GM12892 (cell line): Measurements from ENCODE around the gene TRAF3IP1.

Experiments used
- POLR2A ChIP-seq: IDR thresholded peaks from 2 replicates; pipeline ENCODE4 v1.6.1; 2011; ENCODE audit warnings: low read depth, low read length, control low read depth
- TAF1 ChIP-seq: IDR thresholded peaks from 2 replicates; pipeline ENCODE4 v1.6.1; 2011; ENCODE audit warnings: low read depth, mild to moderate bottlenecking, control low read depth, low read length, borderline replicate concordance

GRCh38 chr2:238406998-238407285 is 86.6 kb downstream of the TRAF3IP1 start:
- no peak for TF ChIP-seq TAF1
- TF ChIP-seq POLR2A = no peak
